GM18517 (cell line): Measurements from ENCODE around the gene SIGLEC8.
"Not testable (repeated sequence)": the region's sequence is repeated elsewhere in the genome, so short reads cannot be mapped to it uniquely, and the experiment has no call there.

ENCODE experiments used
- ATAC-seq: cut with Tn5 transposase; IDR thresholded peaks from one replicate; pipeline ENCODE4 v1.9.1; 2021; ENCODE audit warnings: mild to moderate bottlenecking, moderate library complexity; ENCODE audit not compliant: unreplicated experiment

Gene SIGLEC8

DNA sequence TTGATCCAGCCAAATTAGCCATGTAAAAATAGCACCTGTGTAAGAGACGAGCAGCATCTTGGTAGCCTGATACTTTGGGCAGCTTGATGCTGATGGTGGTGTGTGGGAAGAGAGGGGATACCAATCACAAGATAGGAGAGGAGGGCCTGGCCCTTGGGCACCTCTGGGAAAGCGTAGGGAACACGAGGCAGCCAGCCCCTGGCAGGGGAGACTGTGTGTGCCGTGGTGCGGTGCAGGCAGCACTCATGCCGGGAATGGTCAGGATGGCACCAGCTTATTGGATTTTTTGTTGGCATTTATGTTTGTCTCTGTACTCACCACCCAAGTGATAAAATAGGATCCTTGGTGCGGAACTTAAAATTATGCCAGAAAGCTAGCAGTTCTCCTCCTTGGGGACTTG lies 10.2 kb downstream of the SIGLEC8 start:
- no peak for ATAC-seq

DNA sequence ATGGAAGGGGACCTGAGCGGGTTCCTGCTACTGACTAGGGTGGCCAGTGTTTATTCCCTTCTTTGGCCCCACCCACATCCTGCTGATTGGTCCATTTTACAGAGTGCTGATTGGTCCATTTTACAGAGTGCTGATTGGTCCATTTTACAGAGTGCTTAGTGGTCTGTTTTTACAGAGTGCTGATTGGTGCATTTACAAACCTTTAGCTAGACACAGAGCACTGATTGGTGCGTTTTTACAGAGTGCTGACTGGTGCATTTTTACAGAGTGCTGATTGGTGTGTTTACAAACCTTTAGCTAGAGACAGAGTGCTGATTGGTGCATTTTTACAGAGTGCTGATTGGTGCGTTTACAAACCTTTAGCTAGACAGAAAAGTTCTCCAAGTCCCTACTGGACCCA lies 10.7 kb downstream of the SIGLEC8 start:
- not testable (repeated sequence) for ATAC-seq

DNA sequence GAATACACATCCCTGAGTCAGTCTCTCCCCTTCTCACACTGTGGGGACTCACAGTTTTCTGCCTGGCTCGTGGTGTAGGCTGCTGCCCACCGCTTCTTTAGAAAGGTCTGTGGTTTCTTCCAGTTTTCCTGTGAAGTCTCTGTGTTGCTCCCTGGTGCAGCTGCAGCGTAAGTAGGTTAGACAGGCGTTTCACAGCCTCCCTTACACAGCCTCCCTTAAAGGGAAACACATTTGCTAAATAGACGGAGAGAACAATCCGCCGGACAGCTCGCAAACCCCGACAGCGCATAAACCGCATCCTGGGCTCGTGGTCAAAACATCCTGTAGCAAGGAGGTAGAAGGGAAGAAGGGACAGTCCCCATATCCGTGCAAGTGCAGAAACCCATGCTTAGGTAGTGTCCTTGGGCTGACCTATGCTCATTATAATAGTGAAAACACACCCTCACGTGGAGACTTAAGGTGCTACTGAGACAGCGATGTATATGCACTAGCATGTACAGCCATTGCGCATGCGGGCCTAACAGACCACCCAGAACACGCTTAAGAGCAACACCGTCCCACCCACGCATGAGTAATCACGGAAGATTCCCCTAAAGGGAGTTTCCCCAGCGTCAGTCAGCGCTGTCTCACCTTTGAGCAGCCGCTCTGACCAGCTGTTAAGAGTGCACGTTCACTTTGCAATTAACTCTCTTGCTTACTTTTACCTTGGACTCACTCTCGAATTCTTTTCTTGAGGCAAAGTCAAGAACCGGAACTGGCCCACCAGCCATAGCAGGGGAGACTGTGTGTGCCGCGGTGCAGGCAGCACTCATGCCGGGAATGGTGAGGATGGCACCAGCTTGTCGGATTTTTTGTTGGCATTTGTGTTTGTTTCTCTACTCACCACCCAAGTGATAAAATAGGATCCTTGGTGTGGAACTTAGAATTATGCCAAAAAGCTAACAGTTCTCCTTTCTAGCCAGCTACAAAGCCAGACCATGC lies 16.6 kb downstream of the SIGLEC8 start:
- peak; percentile 94 for ATAC-seq

DNA sequence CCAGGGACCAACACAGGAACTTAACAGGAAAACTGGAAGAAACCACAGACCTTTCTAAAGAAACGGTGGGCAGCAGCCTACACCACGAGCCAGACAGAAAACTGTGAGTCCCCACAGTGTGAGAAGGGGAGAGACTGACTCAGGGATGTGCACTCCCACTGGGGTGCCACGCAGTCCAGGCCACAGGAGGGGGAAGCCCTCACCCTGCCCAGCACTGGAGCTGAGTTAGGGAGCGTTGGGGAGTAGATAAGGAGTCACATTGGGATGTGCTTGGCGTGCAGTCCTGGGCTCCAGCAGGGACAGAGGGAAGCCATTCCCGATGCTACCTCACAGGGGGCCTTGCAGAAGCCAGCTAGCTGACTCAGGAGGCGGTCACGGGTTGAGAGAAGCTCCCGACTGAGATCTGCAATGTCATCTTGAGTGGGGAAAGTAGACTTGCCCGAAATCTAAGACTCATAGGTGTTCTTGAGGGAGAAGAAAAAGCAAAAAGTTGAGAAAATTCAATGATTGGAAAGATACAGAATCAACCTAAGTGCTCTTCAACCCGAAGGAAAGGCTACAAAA lies 17.3 kb downstream of the SIGLEC8 start:
- ATAC-seq, result no peak

DNA sequence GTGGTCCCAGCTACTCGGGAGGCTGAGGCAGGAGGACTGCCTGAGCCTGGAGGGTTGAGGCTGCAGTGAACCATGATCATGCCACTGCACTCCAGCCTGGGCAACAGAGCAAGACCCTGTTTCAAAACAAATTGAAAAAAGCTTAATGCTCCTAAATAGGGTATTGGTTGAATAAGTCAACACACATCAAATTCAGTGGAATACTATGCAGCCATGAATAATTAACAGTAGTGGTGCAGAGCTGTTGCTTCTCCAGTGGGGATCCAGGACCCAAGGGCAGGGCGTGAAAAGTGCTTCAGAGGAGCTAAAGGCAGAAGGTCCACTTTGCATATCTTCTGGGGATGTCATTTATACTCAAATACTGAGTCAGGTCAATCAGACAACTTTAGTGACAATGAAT lies 18.2 kb downstream of the SIGLEC8 start:
- ATAC-seq, result no peak

DNA sequence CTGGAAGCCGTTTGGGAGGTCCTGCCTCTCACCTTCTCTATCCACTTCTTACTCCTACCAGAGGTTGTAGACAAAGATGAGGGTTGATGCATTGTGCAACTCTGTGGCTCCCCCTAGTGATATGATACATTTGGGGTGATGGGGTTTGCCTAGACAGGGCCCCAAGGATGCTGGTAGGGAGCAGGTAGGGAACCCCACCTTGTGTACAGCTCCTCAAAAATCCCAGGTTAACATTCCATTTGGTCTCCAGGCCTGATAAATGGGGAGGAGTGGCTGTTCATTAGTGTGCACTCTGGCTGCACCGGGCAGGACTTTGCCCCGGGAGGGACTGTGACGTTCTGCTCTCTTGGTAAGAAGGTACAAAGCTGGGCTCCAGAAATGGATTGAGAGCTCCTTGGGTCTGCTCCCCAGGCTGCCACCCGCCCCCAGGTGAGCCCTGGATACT lies 19.2 kb downstream of the SIGLEC8 start:
- no peak for ATAC-seq

DNA sequence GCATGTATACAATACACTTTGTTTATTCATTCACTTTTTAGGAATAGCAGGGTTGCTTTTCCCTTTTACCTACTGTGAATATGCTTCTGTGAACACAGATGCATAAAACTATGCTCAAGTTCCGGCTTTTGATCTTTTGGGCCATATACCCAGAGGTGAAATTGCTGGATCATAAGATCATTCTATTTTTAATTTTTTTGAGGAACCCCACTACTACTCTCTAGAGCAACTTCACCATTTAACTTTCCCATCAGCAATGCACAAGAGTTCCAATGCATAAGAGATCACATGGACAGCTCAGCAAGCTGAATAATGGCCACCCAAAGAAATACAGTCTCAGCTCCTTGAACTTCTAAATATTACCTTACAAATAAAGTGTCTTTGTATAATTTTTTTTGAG lies 23.8 kb downstream of the SIGLEC8 start:
- no peak for ATAC-seq

DNA sequence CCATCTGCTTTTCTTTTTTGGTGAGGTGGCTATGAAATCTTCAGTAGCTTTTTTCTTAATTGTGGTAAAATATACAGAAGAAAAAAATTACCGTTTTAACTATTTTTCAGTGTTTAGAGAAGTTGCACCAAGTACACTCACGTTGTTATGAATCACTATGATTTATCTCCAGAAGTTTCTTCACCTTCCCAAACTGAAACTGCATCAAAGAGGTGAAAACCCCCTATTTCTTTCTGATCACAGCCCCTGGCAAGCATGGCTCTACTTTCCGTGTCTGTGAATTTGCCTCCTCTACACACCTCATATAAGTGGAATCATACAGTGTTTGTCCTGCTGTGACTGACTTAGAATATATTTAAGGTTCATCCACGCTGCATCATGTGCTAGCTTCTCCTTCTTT lies 25.2 kb downstream of the SIGLEC8 start:
- ATAC-seq, result no peak

DNA sequence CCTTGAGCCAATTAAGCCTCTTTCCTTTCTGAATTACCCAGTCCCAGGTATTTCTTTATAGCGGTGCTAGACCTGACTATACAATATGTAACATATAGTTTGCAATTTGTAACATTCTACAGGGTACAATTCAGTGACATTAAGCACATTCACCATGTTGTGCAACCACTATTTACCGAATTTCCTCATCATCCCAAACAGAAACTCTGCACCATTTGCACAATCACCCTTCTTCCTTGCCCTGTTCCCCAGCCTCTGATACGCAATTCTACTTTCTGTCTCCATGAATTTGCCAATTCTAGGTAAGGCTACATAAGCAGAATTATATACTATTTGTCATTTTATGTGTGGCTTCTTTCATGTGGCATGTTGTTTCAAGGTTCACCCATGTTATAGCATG lies 27.1 kb downstream of the SIGLEC8 start:
- ATAC-seq, result no peak

DNA sequence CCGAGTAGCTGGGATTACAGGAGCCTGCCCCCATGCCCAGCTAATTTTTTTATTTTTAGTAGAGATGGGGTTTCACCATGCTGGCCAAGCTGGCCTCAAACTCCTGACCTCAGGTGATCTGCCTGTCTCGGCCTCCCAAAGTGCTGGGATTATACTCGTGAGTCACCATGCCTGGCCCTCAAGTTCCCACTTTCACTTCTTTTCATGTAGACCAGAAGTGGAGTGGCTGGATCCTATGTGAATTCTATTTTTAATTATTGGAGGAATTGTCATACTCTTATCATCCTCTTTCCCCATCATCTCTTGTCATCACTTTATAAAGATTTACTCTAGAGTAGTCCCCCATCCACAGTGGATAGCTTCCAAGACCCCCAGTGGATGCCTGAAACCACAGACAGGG lies 28.0 kb downstream of the SIGLEC8 start:
- no peak for ATAC-seq

DNA sequence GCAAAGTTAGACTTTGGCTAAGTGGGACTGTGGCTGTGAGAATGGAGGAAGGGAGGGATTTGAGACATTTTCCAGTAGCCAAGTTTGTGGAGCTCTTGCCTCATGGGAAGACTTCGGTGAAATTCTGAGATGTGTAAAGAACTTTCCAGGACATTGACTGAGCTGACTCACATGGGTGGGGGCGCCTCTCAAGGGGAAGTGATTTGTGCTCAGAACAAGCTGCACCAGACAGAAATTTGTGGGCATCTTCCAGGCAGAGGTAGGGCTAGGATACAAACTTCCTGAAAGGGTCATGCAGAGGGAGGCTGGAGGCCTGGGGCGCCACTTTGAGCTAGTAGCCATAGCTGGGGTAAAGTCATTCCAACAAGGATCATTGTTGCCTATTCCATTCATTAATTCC lies 31.1 kb downstream of the SIGLEC8 start:
- no peak for ATAC-seq

DNA sequence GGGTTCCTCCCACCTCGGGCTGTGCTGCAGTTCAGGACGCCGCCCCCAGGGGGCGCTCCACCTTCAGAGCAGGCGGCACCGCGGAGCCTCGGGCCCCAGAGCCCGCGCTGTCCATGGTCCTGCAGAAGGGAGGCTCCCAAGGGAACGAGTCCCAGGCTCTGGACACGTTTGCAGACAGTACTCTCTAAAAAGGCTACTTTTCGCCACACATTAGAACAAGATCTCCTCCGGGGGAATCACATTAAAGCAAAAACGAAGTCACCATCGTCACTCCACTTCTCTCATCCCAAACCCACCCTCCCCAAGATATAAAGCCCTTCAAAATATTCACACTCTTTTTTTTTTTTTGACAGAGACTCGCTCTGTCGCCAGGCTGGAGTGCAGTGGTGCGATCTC lies 36.2 kb downstream of the SIGLEC8 start:
- no peak for ATAC-seq

DNA sequence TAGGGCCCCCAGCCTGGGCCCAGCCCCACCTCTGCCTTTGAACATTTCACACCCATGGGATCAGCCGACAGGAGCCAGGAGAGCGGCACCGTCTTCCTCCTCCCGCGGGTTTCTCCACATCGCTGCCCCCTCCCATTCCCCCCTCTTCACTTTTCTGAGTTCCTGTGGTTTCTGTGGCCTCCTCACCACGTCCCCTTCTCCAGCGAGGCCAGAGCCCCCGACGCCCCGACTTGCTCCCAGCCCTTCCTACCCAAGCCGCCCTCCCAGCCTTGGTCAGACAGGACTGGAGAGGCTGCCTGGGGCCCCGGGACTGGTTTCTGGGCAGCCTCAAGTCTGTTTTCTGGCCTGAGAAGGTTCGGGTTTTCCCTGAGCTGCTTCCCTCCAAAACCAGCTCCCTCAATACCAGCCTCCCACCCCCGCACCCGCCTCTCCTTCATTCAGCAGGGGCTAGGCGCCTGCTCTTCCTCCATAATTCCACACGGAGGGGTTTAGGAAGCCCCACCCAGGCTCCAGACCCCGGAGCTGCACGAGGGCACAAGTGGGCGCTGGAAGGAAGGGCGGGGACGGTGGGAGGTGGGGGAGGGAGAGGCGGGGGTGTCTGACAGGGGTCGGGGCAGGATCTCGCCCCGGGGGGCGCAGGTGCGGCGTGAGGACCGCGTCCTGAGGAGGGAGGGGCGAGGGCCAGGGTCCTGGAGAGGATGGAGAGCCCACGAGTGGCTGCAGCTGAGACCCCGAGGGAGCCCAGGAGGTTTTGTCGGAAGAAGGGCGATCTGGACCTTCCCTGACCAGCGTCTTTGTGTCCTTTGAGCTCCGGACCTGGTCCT lies 36.8 kb downstream of the SIGLEC8 start:
- ATAC-seq, result no peak

DNA sequence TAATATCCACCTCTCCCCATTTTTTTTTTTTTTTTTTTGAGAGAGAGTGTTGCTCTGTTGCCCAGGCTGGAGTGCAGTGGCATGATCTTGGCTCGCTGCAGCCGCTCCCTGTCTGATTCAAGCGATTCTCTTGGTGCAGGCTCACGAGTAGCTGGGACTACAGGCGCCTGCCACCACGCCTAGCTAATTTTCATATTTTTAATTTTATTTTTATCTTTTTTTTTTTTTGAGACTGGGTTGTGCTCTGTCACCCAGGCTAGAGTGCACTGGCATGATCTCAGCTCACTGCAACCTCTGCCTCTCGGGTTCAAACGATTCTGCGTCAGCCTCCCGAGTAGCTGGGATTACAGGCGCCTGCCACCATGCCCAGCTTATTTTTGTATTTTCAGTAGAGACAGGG lies 37.7 kb downstream of the SIGLEC8 start:
- ATAC-seq, result not testable (repeated sequence)

DNA sequence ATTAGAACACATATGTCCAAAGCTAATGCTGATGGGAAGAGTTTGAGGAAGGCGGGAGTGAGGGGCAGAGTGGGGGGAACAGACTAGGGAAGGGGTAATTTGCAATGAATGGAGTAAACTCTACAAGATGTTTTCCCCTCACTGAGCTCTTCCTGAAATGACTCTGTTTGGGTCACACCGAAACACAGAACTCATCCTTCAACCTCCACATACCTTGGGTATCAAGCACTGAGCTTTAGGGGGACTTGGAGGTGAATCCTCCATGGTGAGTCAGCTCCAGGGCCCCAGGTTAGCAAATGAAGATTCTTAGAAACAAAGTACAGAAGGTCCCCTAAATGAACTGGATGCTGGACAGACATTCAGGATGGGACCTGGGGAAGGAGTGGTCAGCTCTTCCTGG lies 39.5 kb downstream of the SIGLEC8 start:
- no peak for ATAC-seq

DNA sequence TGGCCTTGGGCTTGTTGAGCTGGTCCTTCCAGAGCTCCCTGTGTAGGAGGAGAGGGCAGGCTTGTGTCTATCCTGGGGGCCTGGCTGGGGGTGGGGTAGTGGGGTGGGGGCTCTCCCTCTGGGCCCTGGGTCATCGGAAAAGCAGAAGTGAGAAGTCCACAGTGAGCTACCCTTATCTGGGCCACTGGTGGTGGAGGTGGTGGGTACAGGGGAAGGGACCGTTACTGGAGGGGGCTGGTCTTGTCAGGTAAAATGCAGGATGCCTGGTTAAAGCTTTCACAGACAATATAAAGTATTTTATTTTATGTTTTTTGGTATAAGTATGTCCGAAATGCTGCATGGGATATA lies 40.5 kb downstream of the SIGLEC8 start:
- ATAC-seq, result peak; percentile 35

DNA sequence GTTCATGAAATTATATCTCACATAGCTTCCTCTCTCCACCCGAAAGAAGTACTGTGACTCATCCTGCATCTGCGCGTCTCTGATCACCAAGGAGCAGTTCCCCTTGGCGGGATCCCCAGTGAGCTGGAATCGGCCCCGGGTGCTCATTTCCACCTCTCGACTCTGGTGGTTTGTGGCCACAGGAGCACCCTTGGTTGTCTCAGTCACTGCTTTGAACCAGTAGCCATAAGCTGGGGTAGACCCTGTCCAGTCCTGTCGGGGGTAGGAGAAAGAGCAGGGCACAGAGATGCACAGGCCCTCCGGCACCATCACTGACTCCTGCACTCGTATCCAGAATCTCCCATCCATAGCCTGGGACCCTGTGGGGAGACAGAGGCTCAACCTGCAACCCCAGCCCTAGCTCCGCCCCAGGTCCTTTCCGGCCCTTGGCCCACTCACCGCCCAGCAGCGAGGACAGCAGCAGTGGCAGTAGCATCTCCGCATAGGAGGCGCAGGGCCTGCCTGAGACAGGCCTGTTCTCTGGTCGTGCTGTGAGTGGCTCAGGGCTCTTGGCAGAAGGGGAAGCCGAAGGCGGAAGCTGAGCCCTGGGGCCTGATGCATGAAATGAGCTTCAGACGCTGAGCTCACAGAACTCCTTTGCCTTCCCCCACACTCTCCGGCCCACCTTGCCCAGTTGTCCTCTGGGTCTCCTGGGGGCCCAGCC lies 41.0 kb downstream of the SIGLEC8 start, which contains the start of gene SIGLEC10:
TSS of gene SIGLEC10 (minus strand) at position 536 of the 703 bp plus-strand sequence. CDS start at position 475, 61 bp downstream.
- ATAC-seq, result peak; percentile 69

DNA sequence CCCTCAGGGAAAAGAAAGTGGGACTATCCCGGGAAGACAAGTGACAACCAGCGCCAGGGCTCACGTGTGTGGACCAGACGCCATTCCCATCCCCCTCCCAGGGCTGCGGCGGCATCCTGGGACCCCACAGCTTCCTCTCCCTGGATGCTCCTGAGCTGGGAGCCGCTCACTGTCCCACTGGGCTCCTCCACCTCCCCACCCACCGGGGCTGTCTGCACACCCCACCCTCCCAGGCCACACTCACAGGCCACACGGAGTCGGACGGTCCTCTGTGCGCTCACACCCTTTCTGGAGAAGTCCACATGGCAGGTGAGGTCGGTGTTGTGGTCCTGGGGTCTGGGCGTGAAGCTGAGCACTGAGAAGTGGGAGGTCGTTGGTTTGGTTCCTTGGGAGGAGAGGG lies 41.8 kb downstream of the SIGLEC8 start:
- ATAC-seq, result not testable (repeated sequence)

DNA sequence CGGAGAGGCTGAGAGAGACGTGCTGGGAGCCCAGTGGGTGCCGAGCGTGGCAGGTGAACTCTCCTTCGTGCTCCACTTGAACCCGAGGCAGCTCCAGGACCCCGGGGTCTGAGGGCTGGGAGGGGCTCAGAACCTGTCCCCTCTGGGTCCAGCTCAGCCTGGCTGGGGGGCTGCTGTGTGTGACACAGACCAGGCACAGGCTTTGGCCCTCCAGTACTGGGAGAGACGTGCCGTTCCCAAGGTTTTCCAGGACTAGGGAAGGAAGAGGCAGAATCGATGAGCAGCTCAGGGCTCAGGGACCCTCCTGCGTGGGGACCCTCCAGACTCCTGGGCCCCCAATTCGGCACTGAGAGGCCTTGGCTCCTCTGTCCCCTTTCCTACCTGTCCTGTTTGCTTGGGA lies 43.1 kb downstream of the SIGLEC8 start:
- ATAC-seq, result no peak

DNA sequence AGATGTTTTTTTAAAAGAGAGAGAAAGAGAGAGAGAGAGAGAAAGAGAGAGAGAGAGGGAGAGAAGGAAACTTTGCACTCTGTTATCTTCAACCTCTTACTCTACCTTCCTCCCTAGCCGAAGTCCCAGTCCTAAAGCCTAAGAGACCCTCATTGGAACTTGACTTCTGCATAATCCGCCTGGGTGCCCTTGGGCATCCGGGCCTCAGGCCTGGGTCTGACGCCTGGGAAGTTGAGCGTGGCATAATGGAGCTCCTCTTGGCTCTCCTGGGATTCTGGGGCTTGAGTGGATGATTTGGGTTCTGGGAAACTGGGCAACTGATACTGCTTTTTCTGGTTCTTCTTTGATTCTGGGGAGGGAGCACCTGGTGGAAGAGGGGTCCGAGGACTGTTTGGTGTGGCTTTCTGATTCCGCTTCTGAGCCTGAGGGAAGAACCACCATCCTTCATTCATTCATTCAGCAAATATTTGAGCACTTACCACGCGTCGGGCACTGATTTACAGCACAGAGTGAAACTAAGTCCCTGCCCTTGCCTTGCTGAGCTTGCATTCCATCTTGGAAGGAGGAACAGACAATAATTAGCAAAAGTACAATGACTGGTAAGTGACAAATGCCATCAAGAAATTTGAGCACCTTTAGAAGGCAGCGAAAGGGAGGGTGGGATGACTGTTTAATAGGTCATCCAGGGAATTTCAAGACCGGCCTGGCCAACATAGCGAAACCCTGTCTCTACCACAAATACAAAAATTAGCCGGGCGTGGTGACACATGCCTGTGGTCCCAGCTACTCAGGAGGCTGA lies 47.1 kb downstream of the SIGLEC8 start:
- ATAC-seq, result no peak
